Measurements from ENCODE around the gene EFNB1.
"Not testable (repeated sequence)": the region's sequence is repeated elsewhere in the genome, so short reads cannot be mapped to it uniquely, and the experiment has no call there.

The EFNB1 gene

GRCh38 chrX:68828740-68829581 is at the start of gene EFNB1:
Gene EFNB1, plus strand, starts transcription at chrX:68829021. Its CDS starts 756 bp downstream, at chrX:68829777.
- peak; percentile 97 for DNase-seq

DNA sequence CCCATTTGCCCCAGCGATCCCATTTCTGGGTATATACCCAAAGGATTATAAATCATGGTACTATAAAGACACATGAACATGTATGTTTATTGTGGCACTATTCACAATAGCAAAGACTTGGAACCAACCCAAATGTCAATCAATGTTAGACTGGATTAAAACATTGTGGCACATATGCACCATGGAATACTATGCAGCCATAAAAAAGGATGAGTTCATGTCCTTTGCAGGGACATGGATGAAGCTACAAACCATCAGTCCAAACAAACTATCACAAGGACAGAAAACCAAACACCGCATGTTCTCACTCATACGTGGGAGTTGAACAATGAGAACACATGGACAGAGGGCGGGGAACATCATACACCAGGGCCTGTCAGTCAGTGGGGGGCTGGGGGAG is 47.5 kb upstream of the EFNB1 start:
- not testable (repeated sequence) for DNase-seq

DNA sequence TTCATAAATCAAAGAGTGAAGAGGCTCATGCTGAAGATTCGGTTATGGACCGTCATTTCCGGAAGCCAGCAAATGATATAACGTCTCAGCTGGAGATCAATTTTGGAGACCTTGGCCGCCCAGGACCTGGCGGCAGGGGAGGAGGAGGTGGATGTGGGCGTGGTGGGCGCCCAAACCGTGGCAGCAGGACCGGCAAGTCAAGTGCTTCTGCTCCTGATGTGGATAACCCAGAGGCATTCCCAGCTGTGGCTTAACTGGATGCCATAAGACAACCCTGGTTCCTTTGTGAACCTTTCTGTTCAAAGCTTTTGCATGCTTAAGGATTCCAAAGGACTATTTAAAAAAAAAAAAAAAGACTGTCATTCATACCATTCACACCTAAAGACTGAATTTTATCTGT is 44.0 kb upstream of the EFNB1 start:
- DNase-seq: no peak

GRCh38 chrX:68786581-68786980 is 42.2 kb upstream of the EFNB1 start:
- DNase-seq: not testable (repeated sequence)

DNA sequence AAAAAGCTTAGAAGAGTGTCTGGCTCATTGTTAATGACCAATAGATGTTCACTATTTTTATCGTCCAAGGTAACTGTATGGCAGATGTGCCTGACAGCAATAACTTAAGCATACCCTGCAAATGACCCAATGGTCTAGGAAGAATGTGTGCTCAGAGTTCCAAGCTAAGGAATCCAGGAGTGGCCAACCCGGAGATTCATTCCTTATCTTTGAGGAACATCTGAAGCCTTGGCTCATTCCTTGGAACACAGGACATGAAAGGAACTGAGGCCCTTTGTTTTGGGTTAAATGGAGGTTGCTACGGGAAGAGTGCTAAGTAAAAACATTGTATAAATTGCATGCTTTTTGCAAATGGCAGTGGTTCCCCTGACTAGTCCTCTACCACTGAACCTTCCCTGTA is 38.9 kb upstream of the EFNB1 start:
- DNase-seq: no peak

DNA sequence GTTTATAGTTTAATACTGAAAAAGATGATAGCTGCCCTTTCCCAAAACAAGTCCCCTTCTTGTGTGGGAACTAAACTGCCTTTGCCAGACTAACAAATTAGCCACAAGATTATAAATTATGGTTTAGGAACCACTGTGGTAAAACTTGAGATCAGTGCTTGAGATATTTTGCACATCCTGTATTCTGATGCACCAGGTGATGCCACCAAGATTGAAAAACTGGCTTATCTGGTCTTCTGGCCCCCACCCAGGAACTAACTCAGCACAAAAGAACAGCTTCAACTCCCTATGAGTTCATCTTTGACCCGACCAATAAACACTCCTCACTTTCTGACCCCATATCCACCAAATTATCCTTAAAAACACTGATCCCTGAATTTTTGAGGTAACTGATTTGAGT is 36.7 kb upstream of the EFNB1 start:
- no peak for DNase-seq

DNA sequence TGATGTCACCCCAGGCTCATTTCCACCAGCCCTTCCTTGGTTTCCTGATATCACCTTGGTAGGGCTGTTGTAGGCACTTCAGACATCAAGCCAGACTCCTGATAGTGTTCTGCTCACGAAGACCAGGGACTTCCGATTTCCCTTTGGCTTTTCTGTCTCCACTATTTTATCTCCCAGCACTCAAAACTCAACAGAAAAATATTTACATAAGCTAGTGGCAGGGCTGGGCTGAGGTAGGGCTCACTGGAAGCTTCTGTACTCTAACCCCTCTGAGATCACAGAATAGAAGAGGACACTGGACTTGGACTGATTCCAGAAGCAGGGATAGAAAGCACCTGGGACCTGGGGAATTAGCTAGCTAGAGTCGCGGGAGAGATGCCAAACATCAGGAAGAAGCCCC is 34.4 kb upstream of the EFNB1 start:
- DNase-seq: no peak

DNA sequence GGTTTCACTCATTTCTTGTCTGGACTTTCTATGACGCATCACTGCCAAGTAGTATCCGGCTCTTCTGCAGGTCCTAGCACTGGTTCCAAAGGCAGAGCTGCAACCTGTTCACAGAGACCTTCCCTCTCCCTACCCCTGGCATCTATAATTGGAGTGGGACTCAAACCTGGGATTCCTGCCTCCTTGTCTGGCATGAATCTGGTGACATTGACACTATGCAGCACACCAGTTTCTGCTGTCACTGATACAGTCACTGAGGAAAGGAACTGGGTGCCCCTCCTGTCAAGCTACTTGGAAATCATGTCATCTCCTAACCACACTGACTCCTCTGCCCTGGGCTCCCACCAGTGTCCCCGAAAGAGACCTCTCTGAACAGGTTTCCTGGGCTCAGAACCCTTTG is 33.1 kb upstream of the EFNB1 start:
- no peak for DNase-seq

GRCh38 chrX:68798400-68798799 is 30.4 kb upstream of the EFNB1 start:
- DNase-seq: not testable (repeated sequence)

DNA sequence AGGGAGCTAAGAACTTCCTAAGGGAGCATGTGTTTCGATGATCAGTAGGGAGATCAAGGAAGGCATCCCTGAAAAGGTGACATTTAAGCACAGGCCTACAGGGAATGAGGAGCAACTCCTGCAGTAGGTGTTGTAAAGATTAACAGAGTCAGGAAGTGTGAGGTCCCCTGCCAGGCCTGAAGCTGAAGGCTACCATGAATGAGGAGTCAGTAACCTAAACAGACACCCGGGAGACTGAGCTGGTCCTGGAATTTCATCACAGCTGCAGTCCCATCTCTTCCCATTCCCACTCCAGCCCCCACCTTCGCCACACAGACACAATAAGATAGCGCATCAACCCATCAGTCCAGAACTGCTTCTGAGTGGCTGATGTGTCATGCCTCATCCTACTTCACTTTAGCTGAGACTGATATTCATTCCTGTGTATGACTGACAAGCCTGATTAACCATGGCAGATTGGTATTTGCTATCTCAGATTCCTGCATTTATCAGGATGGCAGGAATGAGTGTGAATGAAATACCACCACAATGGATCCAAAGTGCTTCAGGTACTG is 27.0 kb upstream of the EFNB1 start:
- DNase-seq: no peak

GRCh38 chrX:68807818-68808217 is 21.0 kb upstream of the EFNB1 start:
- peak; percentile 11 for DNase-seq

GRCh38 chrX:68808686-68809357 is 20.0 kb upstream of the EFNB1 start:
- DNase-seq: peak; percentile 43

- DNase-seq: no peak
These were observed 8.2 kb upstream of the EFNB1 start for GRCh38 chrX:68820476-68821110.

GRCh38 chrX:68821616-68822015 is 7.2 kb upstream of the EFNB1 start:
- no peak for DNase-seq

- peak; percentile 75 for DNase-seq
These were observed 6.0 kb upstream of the EFNB1 start for GRCh38 chrX:68822641-68823410.

DNA sequence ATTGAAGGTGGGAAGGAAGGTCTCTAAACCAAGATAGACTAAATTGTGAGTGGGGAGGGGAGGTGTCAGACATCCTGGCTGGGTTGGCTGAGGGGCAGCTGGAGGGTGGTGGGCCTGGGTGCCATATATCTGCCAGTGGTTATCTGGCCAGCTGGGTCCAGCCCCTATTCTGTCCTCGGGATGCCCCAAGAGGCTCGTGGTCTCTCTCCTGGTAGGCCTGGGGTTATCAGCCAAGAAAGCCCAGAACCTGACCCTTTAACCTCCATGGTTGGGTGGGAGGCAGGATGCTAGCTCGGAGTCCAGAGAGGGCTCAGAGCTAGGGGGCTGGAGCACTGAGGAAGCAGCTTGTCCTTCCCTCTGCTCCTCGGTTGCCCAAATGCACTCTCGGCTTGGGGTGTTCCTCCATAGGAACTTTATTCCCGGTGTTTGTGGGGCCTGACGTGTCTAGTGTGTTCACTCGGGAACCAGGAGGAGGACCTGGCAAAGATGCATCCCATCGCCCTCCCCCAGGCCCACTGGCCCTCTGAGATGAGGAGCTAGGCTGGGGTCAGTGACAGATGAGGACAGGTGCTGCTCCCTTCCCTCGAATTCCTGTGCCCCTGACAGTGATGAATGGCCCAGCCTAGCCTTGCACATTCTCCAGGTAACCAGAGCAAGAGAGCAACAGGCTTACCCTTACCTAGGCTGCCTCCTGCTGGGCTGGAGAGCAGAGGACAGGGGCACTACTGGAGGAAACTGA is 5.2 kb upstream of the EFNB1 start:
- DNase-seq: no peak

GRCh38 chrX:68824152-68824433 is 4.7 kb upstream of the EFNB1 start:
- DNase-seq: no peak

GRCh38 chrX:68824565-68825125 is 4.2 kb upstream of the EFNB1 start:
- DNase-seq: no peak

GRCh38 chrX:68826113-68826980 is 2.5 kb upstream of the EFNB1 start:
- DNase-seq: no peak

GRCh38 chrX:68827256-68827655 is 1.6 kb upstream of the EFNB1 start:
- DNase-seq: no peak

All from eye (tissue), 1 donor.